NCI-H510A treated with DMSO at 0.1 percent for 48 hours (cell line): ENCODE results near the gene RRP7A.
"Not testable (repeated sequence)": the region's sequence is repeated elsewhere in the genome, so short reads cannot be mapped to it uniquely, and the experiment has no call there.

ENCODE experiments used
- DNase-seq: peaks from one replicate; lab custom pipeline; 2025; lab: John Stamatoyannopoulos, UW

Gene RRP7A

GRCh38 chr22:42535082-42535731 is 15.6 kb upstream of the RRP7A start:
- not testable (repeated sequence) for DNase-seq

- no peak for DNase-seq
Measured at GRCh38 chr22:42533638-42533977, 14.0 kb upstream of the RRP7A start.

- not testable (repeated sequence) for DNase-seq
Measured at GRCh38 chr22:42531401-42532084, 11.9 kb upstream of the RRP7A start.

- DNase-seq: not testable (repeated sequence)
Measured at GRCh38 chr22:42529435-42529834, 9.8 kb upstream of the RRP7A start.

- DNase-seq: no peak
Measured at GRCh38 chr22:42528591-42529307, 9.2 kb upstream of the RRP7A start.

- no peak for DNase-seq
Measured at GRCh38 chr22:42522546-42522945, 3.0 kb upstream of the RRP7A start.

GRCh38 chr22:42521228-42521546 is 1.6 kb upstream of the RRP7A start:
- DNase-seq: no peak

- DNase-seq: not testable (repeated sequence)
Measured at GRCh38 chr22:42518638-42519524, 715 bp downstream of the RRP7A start.

GRCh38 chr22:42517103-42517502 is 2.5 kb downstream of the RRP7A start:
- not testable (repeated sequence) for DNase-seq

GRCh38 chr22:42515896-42516295 is 3.7 kb downstream of the RRP7A start:
- no peak for DNase-seq

- DNase-seq: not testable (repeated sequence)
Measured at GRCh38 chr22:42515304-42515703, 4.3 kb downstream of the RRP7A start.

GRCh38 chr22:42514331-42514730 is 5.3 kb downstream of the RRP7A start:
- not testable (repeated sequence) for DNase-seq

GRCh38 chr22:42512273-42512990 is 7.2 kb downstream of the RRP7A start:
- not testable (repeated sequence) for DNase-seq

- no peak for DNase-seq
Measured at GRCh38 chr22:42511401-42511891, 8.2 kb downstream of the RRP7A start.

GRCh38 chr22:42509548-42509947 is 10.0 kb downstream of the RRP7A start:
- DNase-seq: no peak

- DNase-seq: not testable (repeated sequence)
Measured at GRCh38 chr22:42508975-42509364, 10.6 kb downstream of the RRP7A start.

- DNase-seq: not testable (repeated sequence)
Measured at GRCh38 chr22:42508327-42508974, 11.1 kb downstream of the RRP7A start.

- no peak for DNase-seq
Measured at GRCh38 chr22:42500836-42501179, 18.8 kb downstream of the RRP7A start.

- DNase-seq: no peak
Measured at GRCh38 chr22:42500161-42500835, 19.3 kb downstream of the RRP7A start.

- not testable (repeated sequence) for DNase-seq
Measured at GRCh38 chr22:42499773-42500160, 19.8 kb downstream of the RRP7A start.
